GM12864 (cell line): ENCODE results near the gene OR6K2.

Experiments
- DNase-seq: peaks from one replicate; pipeline ENCODE4 v3.0.0-alpha.2; 2011; ENCODE audit warnings: low read depth
- H3K4me3 ChIP-seq: 2 replicates; pipeline ENCODE4 v1.5.1; 2011; ENCODE audit warnings: mild to moderate bottlenecking, low read depth, low read length, control low read depth
- TF ChIP-seq, protein P1 (sequence below): IDR thresholded peaks from 2 replicates; pipeline ENCODE4 v1.5.1; 2011; ENCODE audit warnings: low read depth, mild to moderate bottlenecking, moderate library complexity, low read length, control low read depth, inconsistent platforms; ENCODE audit errors: missing control alignments

The OR6K2 gene

DNA sequence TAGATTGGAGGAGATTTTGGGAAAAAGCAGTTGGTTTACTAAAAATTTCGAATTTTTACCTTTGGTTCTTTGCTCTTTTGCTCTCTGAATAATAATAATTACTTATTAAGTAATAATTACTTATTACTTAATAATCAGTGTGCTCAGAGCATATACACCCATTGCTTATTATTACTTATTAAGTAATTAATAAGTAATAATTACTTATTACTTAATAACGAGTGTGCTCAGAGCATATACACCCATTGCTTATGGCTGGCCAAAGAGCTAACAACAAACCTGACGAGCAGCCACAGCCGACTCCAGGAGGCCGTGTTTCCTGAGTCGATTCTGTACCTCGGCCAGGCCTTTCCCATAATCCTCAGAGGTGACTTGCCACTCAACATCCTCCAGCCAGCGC is 34.4 kb downstream of the OR6K2 start:
- no peak overlapping the region for H3K4me3 ChIP-seq
- TF ChIP-seq, protein P1, sequence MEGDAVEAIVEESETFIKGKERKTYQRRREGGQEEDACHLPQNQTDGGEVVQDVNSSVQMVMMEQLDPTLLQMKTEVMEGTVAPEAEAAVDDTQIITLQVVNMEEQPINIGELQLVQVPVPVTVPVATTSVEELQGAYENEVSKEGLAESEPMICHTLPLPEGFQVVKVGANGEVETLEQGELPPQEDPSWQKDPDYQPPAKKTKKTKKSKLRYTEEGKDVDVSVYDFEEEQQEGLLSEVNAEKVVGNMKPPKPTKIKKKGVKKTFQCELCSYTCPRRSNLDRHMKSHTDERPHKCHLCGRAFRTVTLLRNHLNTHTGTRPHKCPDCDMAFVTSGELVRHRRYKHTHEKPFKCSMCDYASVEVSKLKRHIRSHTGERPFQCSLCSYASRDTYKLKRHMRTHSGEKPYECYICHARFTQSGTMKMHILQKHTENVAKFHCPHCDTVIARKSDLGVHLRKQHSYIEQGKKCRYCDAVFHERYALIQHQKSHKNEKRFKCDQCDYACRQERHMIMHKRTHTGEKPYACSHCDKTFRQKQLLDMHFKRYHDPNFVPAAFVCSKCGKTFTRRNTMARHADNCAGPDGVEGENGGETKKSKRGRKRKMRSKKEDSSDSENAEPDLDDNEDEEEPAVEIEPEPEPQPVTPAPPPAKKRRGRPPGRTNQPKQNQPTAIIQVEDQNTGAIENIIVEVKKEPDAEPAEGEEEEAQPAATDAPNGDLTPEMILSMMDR: no peak
- DNase-seq: no peak

DNA sequence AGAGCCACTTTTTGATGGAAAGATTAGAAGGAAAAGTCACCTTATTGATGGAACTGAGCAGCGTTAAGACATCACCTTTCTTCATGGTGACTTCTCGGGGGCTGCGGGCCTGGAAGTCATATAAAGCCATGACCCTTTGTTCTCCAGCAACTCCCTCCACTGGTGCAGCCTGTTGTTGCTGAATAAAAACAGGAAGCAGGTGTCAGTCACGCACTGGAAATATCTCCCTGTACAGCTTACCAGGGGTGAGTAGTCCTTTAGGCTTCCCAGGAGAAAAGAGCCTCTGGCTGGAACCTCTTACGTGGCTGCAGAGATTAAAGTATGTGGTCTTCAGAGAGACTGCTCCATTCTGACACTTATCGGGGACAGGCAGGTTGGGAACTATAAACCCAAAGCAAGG is 45.9 kb downstream of the OR6K2 start:
- no peak overlapping the region for H3K4me3 ChIP-seq
- no peak for DNase-seq
- TF ChIP-seq, protein P1: no peak

DNA sequence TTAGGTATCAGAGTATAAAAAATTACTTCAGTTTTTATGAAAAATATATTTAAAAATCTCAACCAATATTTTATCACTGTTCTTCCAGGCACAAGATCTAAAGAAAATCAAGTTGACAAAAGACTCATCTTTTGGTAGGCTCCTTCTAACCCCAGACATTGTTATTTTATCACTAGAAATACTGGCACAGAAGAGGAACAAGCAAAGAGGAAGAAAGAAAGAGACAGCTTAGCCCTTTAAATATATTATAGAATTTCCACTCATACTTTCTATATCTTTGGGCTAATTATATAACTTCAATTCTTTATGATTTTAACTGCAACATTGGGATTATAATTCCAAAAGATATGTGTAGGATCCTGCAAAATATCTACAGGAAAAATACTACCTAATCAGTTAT is 46.4 kb downstream of the OR6K2 start:
- TF ChIP-seq, protein P1: no peak
- DNase-seq: no peak

DNA sequence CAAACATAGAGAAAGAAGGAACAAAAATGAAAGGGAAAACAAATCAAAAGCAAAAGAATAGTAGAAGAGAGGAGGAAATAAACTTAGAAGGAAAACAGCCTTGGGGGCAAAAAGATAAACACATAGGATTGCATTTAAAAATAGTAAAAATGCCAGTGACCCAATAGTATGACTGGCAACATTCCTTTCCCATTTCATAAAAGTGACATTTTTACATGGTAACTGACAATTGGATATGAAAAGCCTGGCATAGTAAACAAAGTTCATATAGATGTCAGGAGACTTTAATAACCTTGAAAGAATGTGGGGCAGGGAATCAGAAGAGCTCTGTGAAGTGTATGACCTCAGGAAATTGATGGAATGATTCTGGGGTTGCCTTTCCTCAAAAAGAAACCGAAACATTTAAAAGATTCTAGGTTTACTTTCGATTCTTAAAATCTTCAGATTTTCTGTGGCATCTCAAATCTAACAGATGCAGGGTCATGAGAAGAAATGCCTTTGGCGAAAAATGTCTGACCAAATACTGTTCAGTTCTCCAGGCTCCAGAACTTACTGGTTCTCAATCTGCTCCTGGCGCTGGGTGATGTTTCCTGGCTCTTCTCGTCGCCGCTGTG is 47.6 kb downstream of the OR6K2 start:
- DNase-seq: no peak
- H3K4me3 ChIP-seq: no peak overlapping the region
- TF ChIP-seq, protein P1: no peak

More for the DNA sequence above, 46.4 kb downstream of the OR6K2 start:
- no peak overlapping the region for H3K4me3 ChIP-seq
